ENCODE measurements around the gene DHX16. TPM values are rescaled to one million over a fixed set of nuclear protein-coding genes. Genes with fewer than 3 reads are reported as not detected.

The DHX16 gene
- total RNA-seq, 1 experiment from 2014 or later = 46.4 TPM

DNA sequence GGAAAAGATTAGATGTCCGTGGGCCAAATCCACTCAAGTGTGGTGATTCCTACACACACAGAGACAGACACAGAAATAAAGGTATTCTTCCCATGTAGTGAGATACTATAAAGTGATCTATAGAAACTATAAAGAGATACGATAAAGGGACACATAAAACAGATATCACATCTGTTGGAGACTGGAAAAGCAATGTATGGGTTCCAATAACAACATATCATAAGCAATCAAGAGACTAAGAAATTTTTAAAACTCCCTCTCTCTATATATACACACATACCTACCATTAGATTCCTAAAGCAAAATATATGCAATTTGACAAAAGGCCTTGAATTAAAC lies 61.0 kb downstream of the DHX16 start:
- no peak overlapping the region for H3K4me3 ChIP-seq (ENCODE audit: low read depth, low read length, poor library complexity, severe bottlenecking)
- no TSS peak for BruUV-seq (replicated peaks)
- H3K27me3 ChIP-seq (replicated peaks; ENCODE audit: insufficient read depth, low read depth, low read length, poor library complexity) = no peaks in the 10 kb centered on the region
- CTCF ChIA-PET = interaction anchor here (0.9 to 1.1 kb wide), 2 partner anchors 119 to 475 kb away, joined by 3 to 4 read pairs; no protein-coding TSS in a partner anchor
- POLR2A ChIA-PET (ENCODE audit: low non-redundant PET) = no interaction called here
- no peak overlapping the region for H3K27ac ChIP-seq (ENCODE audit: low read depth, low read length, poor library complexity, severe bottlenecking)
- TF ChIP-seq, protein P1, sequence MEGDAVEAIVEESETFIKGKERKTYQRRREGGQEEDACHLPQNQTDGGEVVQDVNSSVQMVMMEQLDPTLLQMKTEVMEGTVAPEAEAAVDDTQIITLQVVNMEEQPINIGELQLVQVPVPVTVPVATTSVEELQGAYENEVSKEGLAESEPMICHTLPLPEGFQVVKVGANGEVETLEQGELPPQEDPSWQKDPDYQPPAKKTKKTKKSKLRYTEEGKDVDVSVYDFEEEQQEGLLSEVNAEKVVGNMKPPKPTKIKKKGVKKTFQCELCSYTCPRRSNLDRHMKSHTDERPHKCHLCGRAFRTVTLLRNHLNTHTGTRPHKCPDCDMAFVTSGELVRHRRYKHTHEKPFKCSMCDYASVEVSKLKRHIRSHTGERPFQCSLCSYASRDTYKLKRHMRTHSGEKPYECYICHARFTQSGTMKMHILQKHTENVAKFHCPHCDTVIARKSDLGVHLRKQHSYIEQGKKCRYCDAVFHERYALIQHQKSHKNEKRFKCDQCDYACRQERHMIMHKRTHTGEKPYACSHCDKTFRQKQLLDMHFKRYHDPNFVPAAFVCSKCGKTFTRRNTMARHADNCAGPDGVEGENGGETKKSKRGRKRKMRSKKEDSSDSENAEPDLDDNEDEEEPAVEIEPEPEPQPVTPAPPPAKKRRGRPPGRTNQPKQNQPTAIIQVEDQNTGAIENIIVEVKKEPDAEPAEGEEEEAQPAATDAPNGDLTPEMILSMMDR (conservative IDR thresholded peaks at IDR 0.05; ENCODE audit: low read depth, low read length) = no peak
- TF ChIP-seq EZH2 (IDR thresholded peaks at IDR 0.05; ENCODE audit: borderline replicate concordance, low read depth, low read length, poor library complexity, severe bottlenecking) = no peak
- H3K36me3 ChIP-seq (ENCODE audit: insufficient read depth, low read length, poor library complexity, severe bottlenecking) = peaks cover 60% of the 10 kb centered on the region
- intact Hi-C loops (cut with micrococcal nuclease; ENCODE audit: unreplicated experiment) = no loop called here
- no peaks in the 10 kb centered on the region for H3K9me3 ChIP-seq (ENCODE audit: low read depth, low read length, poor library complexity, severe bottlenecking)
- no peak for DNase-seq (ENCODE audit: low spot score)
- peaks cover 27% of the 10 kb centered on the region for H3K4me1 ChIP-seq (ENCODE audit: insufficient read depth, low read length, poor library complexity, severe bottlenecking)

DNA sequence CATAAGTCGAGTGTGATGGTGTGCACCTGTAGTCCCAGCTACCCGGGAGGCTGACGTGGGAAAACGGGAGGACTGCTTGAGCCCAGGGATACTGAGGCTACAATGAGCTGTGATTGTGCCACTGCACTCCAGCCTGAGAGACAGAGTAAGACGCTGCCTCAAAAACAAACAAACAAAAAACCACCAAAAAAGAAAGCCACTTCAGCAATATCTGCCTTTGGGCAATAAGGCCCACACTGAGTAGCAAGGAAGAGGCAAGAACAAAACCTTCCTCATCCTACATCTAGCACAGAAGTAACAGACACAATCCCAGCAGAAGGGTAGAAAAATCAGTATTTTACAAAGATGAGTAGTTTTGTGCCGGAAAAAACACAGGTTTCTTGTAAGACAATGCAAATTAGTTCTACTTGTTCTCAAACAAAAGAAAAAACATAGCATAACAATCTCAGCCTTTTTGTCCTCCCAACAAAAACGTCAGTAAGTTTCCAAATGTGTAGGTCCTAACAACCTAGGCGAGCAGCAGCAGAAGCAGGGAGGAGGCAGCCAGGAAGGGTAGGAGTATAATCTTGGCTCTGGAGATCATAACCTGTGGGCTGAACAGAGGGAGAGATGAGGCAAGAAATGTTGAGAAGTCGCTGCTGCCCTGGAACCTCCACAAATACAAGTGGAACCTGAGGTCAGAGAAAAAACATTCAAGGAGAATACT lies 61.5 kb downstream of the DHX16 start:
- TF ChIP-seq, protein P1 (conservative IDR thresholded peaks at IDR 0.05; ENCODE audit: low read depth, low read length) = no peak
- no peak for TF ChIP-seq EZH2 (IDR thresholded peaks at IDR 0.05; ENCODE audit: borderline replicate concordance, low read depth, low read length, poor library complexity, severe bottlenecking)
- ChIA-PET POLR2A (ENCODE audit: low non-redundant PET) (no interaction called here), CTCF (interaction anchor here (0.9 kb wide), 1 partner anchor 119 kb away, joined by 3 read pairs; no protein-coding TSS in a partner anchor)
- Histone ChIP-seq H3K4me3 (ENCODE audit: low read depth, low read length, poor library complexity, severe bottlenecking) (no peak overlapping the region), H3K4me1 (ENCODE audit: insufficient read depth, low read length, poor library complexity, severe bottlenecking) (peaks cover 27% of the 10 kb centered on the region), H3K27me3 (replicated peaks; ENCODE audit: insufficient read depth, low read depth, low read length, poor library complexity) (no peaks in the 10 kb centered on the region), H3K36me3 (ENCODE audit: insufficient read depth, low read length, poor library complexity, severe bottlenecking) (peaks cover 60% of the 10 kb centered on the region), H3K27ac (ENCODE audit: low read depth, low read length, poor library complexity, severe bottlenecking) (no peak overlapping the region), H3K9me3 (ENCODE audit: low read depth, low read length, poor library complexity, severe bottlenecking) (no peaks in the 10 kb centered on the region)
- intact Hi-C loops (cut with micrococcal nuclease; ENCODE audit: unreplicated experiment) = no loop called here
- BruUV-seq (replicated peaks) = no TSS peak
- DNase-seq (ENCODE audit: low spot score) = no peak

DNA sequence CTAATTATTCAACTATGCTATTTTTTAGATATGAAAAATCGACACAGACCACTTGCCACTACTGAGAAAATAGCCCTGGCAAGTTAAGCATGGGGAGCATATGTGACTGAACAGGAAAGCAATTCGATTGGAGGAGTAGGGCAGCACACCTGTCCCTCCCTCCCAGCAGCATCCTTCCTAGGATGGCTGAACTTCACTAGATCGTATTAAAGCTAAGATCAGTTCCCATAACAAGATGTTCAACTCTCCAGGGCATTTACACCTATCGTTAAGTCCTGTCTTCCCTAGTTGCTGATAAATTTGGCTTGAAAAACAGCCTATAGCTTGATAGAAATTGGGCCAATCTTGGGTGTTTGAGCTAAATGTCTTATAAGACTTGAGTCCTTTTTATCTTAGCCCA lies 62.7 kb downstream of the DHX16 start:
- intact Hi-C loops (cut with micrococcal nuclease; ENCODE audit: unreplicated experiment) = no loop called here
- H3K4me1 ChIP-seq (ENCODE audit: insufficient read depth, low read length, poor library complexity, severe bottlenecking) = peaks cover 27% of the 10 kb centered on the region
- CTCF ChIA-PET = interaction anchor here (0.6 kb wide), 1 partner anchor 98 kb away, joined by 7 read pairs; no protein-coding TSS in a partner anchor

More for the DNA sequence above, 62.7 kb downstream of the DHX16 start:
- Histone ChIP-seq H3K27ac (ENCODE audit: low read depth, low read length, poor library complexity, severe bottlenecking) (no peak overlapping the region), H3K4me3 (ENCODE audit: low read depth, low read length, poor library complexity, severe bottlenecking) (no peak overlapping the region), H3K36me3 (ENCODE audit: insufficient read depth, low read length, poor library complexity, severe bottlenecking) (peaks cover 64% of the 10 kb centered on the region), H3K9me3 (ENCODE audit: low read depth, low read length, poor library complexity, severe bottlenecking) (no peaks in the 10 kb centered on the region), H3K27me3 (replicated peaks; ENCODE audit: insufficient read depth, low read depth, low read length, poor library complexity) (no peaks in the 10 kb centered on the region)
- BruUV-seq (replicated peaks) = no TSS peak
- TF ChIP-seq EZH2 (IDR thresholded peaks at IDR 0.05; ENCODE audit: borderline replicate concordance, low read depth, low read length, poor library complexity, severe bottlenecking) = no peak
- TF ChIP-seq, protein P1 (conservative IDR thresholded peaks at IDR 0.05; ENCODE audit: low read depth, low read length) = no peak
- no peak for DNase-seq (ENCODE audit: low spot score)
- POLR2A ChIA-PET (ENCODE audit: low non-redundant PET) = interaction anchor here (0.7 kb wide), 1 partner anchor 134 kb away, joined by 3 read pairs; the partner anchor contains the start of gene IER3

Measured in A673 (cell line).